ENCODE measurements around the gene SNX20.

The SNX20 gene

GRCh38 chr16:50688867-50689266 lies 7.8 kb upstream of the SNX20 start:
- TF ChIP-seq GLIS3 (CRISPR knock-in tag; IDR thresholded peaks at IDR 0.05) (no peak), OSR1 (CRISPR knock-in tag; IDR thresholded peaks at IDR 0.05) (no peak), POU6F1 (CRISPR knock-in tag; IDR thresholded peaks at IDR 0.05; ENCODE audit: borderline replicate concordance, low read depth) (no peak), ARNTL (CRISPR knock-in tag; IDR thresholded peaks at IDR 0.05; ENCODE audit: borderline replicate concordance, low read depth) (no peak), PPARA (CRISPR knock-in tag; IDR thresholded peaks at IDR 0.05; ENCODE audit: borderline replicate concordance) (no peak), ZFP30 (CRISPR knock-in tag; IDR thresholded peaks at IDR 0.05) (no peak), CSRNP3 (CRISPR knock-in tag; IDR thresholded peaks at IDR 0.05) (no peak), ZNF8 (CRISPR knock-in tag; IDR thresholded peaks at IDR 0.05) (no peak), ZFP3 (CRISPR knock-in tag; IDR thresholded peaks at IDR 0.05) (no peak), CREB5 (CRISPR knock-in tag; IDR thresholded peaks at IDR 0.05; ENCODE audit: low read depth) (no peak), PATZ1 (CRISPR knock-in tag; IDR thresholded peaks at IDR 0.05; ENCODE audit: borderline replicate concordance) (no peak), ZNF565 (CRISPR knock-in tag; conservative IDR thresholded peaks at IDR 0.05; ENCODE audit: low read depth) (no peak), ISL1 (CRISPR knock-in tag; IDR thresholded peaks at IDR 0.05) (no peak)
- no peak for ATAC-seq

GRCh38 chr16:50688083-50688482 lies 7.0 kb upstream of the SNX20 start:
- TF ChIP-seq CREB5 (CRISPR knock-in tag; IDR thresholded peaks at IDR 0.05; ENCODE audit: low read depth) (no peak), TOX (CRISPR knock-in tag; IDR thresholded peaks at IDR 0.05; ENCODE audit: borderline replicate concordance) (no peak), ARNTL (CRISPR knock-in tag; IDR thresholded peaks at IDR 0.05; ENCODE audit: borderline replicate concordance, low read depth) (no peak), ESRRG (CRISPR knock-in tag; IDR thresholded peaks at IDR 0.05) (no peak), ZFP30 (CRISPR knock-in tag; IDR thresholded peaks at IDR 0.05) (no peak), PATZ1 (CRISPR knock-in tag; IDR thresholded peaks at IDR 0.05; ENCODE audit: borderline replicate concordance) (no peak), CSDC2 (CRISPR knock-in tag; IDR thresholded peaks at IDR 0.05) (no peak)
- no peak for ATAC-seq

- ATAC-seq: no peak
- TF ChIP-seq PATZ1 (CRISPR knock-in tag; IDR thresholded peaks at IDR 0.05; ENCODE audit: borderline replicate concordance) (no peak), SNAI2 (CRISPR knock-in tag; IDR thresholded peaks at IDR 0.05) (no peak), ZNF8 (CRISPR knock-in tag; IDR thresholded peaks at IDR 0.05) (no peak), ZFP3 (CRISPR knock-in tag; IDR thresholded peaks at IDR 0.05) (no peak), CREB5 (CRISPR knock-in tag; IDR thresholded peaks at IDR 0.05; ENCODE audit: low read depth) (no peak), TOX (CRISPR knock-in tag; IDR thresholded peaks at IDR 0.05; ENCODE audit: borderline replicate concordance) (no peak), CSDC2 (CRISPR knock-in tag; IDR thresholded peaks at IDR 0.05) (no peak), TSHZ2 (CRISPR knock-in tag; IDR thresholded peaks at IDR 0.05) (no peak), ISL1 (CRISPR knock-in tag; IDR thresholded peaks at IDR 0.05) (no peak), RARB (CRISPR knock-in tag; IDR thresholded peaks at IDR 0.05) (no peak), ZNF565 (CRISPR knock-in tag; conservative IDR thresholded peaks at IDR 0.05; ENCODE audit: low read depth) (no peak)
These were observed 4.5 kb upstream of the SNX20 start for GRCh38 chr16:50685462-50686063.

All from SK-N-SH treated with all-trans-retinoic acid at 6 μM for 48 hours (cell line).